ENCODE results near the gene RASAL2. TPM values are rescaled to one million over a fixed set of nuclear protein-coding genes. Genes with fewer than 3 reads are reported as not detected.

Gene RASAL2
- total RNA-seq, 1 experiment from 2014 or later = 36.8 TPM

GRCh38 chr1:178055093-178055492 lies 38.8 kb upstream of the RASAL2 start:
- ChIA-PET POLR2A (no interaction called here), CTCF (no interaction called here)
- Mint-ChIP-seq H3K4me3 (ENCODE audit: unreplicated experiment) (no peak overlapping the region), H3K27ac (ENCODE audit: unreplicated experiment) (no peak overlapping the region), H3K27me3 (ENCODE audit: insufficient read depth, unreplicated experiment) (no peaks in the 10 kb centered on the region), H3K4me1 (ENCODE audit: low read depth, unreplicated experiment) (peaks cover 21% of the 10 kb centered on the region), H3K36me3 (ENCODE audit: insufficient read depth, unreplicated experiment) (no peaks in the 10 kb centered on the region), H3K9me3 (ENCODE audit: unreplicated experiment) (no peaks in the 10 kb centered on the region)
- DNase-seq = peak in 1 of 2 experiments; percentile 32
- no peaks in the 10 kb centered on the region for H3K9me3 ChIP-seq
- no peaks in the 10 kb centered on the region for H3K27me3 ChIP-seq (replicated peaks; ENCODE audit: control insufficient read depth, insufficient read depth, low read length)
- no peak overlapping the region for H3K4me3 ChIP-seq (ENCODE audit: low read depth, low read length)
- H3K36me3 ChIP-seq (ENCODE audit: control insufficient read depth, insufficient read depth, low read length) = no peaks in the 10 kb centered on the region
- peak; percentile 11 to 19 for TF ChIP-seq CTCF (IDR thresholded peaks at IDR 0.05; ENCODE audit: insufficient read depth in 1 of 2, low read depth in 1 of 2, low read length in 1 of 2, severe bottlenecking in 1 of 2, unreplicated experiment in 1 of 2)
- no TSS peak for BruUV-seq (replicated peaks)
- H3K4me1 ChIP-seq = peaks cover 6% of the 10 kb centered on the region; the same call in 1 of the 2 replicates
- intact Hi-C loops (cut with micrococcal nuclease; ENCODE audit: unreplicated experiment) = no loop called here

DNA sequence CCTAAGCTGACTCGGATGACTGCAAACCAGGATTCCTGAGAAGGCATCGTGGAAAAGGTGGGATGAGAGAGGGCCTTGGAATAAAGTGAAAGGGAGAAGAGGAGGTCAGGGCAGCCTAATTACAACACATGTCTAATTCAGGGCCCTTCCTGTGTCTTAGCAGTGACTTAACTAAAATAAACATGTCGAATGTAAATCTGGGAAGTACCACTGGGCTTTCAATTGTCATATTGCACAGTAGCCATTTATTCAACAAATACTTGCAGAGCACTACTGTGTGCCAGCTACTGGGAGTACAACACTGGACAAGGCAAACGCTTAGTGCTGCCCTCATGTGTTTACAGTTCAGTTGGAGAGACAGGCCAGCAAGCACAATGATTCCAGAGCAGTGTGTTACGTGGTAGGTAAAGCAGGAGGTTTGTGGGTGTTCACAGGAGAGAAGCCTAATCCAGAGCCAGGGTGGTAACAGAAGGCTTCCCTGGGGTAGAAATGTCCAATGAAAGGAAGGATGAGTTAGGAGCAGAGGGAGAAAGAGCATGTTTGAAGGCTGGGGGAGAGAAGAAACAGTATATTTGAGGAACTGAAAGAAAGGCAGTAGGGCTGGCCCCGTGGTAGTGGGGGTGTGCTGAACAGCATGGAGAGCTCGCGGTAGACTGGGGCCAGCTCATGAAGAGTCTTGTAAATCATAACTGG lies 38.0 kb upstream of the RASAL2 start:
- DNase-seq = peak; percentile 37 to 44
- Mint-ChIP-seq H3K27ac (ENCODE audit: unreplicated experiment) (peak overlapping the region; percentile 1), H3K4me3 (ENCODE audit: unreplicated experiment) (no peak overlapping the region), H3K4me1 (ENCODE audit: low read depth, unreplicated experiment) (peaks cover 26% of the 10 kb centered on the region), H3K9me3 (ENCODE audit: unreplicated experiment) (no peaks in the 10 kb centered on the region), H3K27me3 (ENCODE audit: insufficient read depth, unreplicated experiment) (no peaks in the 10 kb centered on the region), H3K36me3 (ENCODE audit: insufficient read depth, unreplicated experiment) (no peaks in the 10 kb centered on the region)
- intact Hi-C loops (cut with micrococcal nuclease; ENCODE audit: unreplicated experiment) = loop anchor here (1.0 kb wide), 2 partner anchors 24 to 97 kb away; no protein-coding TSS in a partner anchor
- no peaks in the 10 kb centered on the region for H3K9me3 ChIP-seq
- no peak overlapping the region for H3K4me3 ChIP-seq (ENCODE audit: low read depth, low read length)
- no peaks in the 10 kb centered on the region for H3K36me3 ChIP-seq (ENCODE audit: control insufficient read depth, insufficient read depth, low read length)
- no peaks in the 10 kb centered on the region for H3K27me3 ChIP-seq (replicated peaks; ENCODE audit: control insufficient read depth, insufficient read depth, low read length)
- H3K4me1 ChIP-seq = peaks cover 14% of the 10 kb centered on the region
- peak in 1 of 2 experiments; percentile 39 for TF ChIP-seq CTCF (IDR thresholded peaks at IDR 0.05; ENCODE audit: insufficient read depth in 1 of 2, low read depth in 1 of 2, low read length in 1 of 2, severe bottlenecking in 1 of 2, unreplicated experiment in 1 of 2)
- POLR2A ChIA-PET = no interaction called here
- no TSS peak for BruUV-seq (replicated peaks)
- CTCF ChIA-PET = interaction anchor here (2.2 kb wide), 1 partner anchor 24 kb away, joined by 13 read pairs; no protein-coding TSS in a partner anchor

- Histone ChIP-seq H3K4me3 (ENCODE audit: low read depth, low read length) (no peak overlapping the region), H3K9me3 (no peaks in the 10 kb centered on the region), H3K36me3 (ENCODE audit: control insufficient read depth, insufficient read depth, low read length) (no peaks in the 10 kb centered on the region), H3K4me1 (peaks cover 22% of the 10 kb centered on the region), H3K27me3 (replicated peaks; ENCODE audit: control insufficient read depth, insufficient read depth, low read length) (no peaks in the 10 kb centered on the region)
- no peaks in the 10 kb centered on the region for H3K27me3 Mint-ChIP-seq (ENCODE audit: insufficient read depth, unreplicated experiment)
- intact Hi-C loops (cut with micrococcal nuclease; ENCODE audit: unreplicated experiment) = no loop called here
- no peaks in the 10 kb centered on the region for H3K9me3 Mint-ChIP-seq (ENCODE audit: unreplicated experiment)
- no peak overlapping the region for H3K4me3 Mint-ChIP-seq (ENCODE audit: unreplicated experiment)
- H3K27ac Mint-ChIP-seq (ENCODE audit: unreplicated experiment) = no peak overlapping the region
- H3K4me1 Mint-ChIP-seq (ENCODE audit: low read depth, unreplicated experiment) = peaks cover 26% of the 10 kb centered on the region
- no peak for TF ChIP-seq CTCF (IDR thresholded peaks at IDR 0.05; ENCODE audit: insufficient read depth in 1 of 2, low read depth in 1 of 2, low read length in 1 of 2, severe bottlenecking in 1 of 2, unreplicated experiment in 1 of 2)
- H3K36me3 Mint-ChIP-seq (ENCODE audit: insufficient read depth, unreplicated experiment) = no peaks in the 10 kb centered on the region
- ChIA-PET POLR2A (no interaction called here), CTCF (interaction anchor here (2.2 kb wide), 1 partner anchor 26 kb away, joined by 13 read pairs; no protein-coding TSS in a partner anchor)
- no TSS peak for BruUV-seq (replicated peaks)
- DNase-seq = no peak
These were observed 36.7 kb upstream of the RASAL2 start for GRCh38 chr1:178057141-178057765.
